WI38 (cell line): ENCODE measurements around the gene NDUFAB1.
"Not testable (repeated sequence)": the region's sequence is repeated elsewhere in the genome, so short reads cannot be mapped to it uniquely, and the experiment has no call there.

Experiments
- H3K4me3 ChIP-seq: 2 replicates; pipeline ENCODE4 v1.5.1; 2011; ENCODE audit warnings: low read depth, mild to moderate bottlenecking, control low read depth, low read length
- CTCF ChIP-seq: IDR thresholded peaks from 2 replicates; pipeline ENCODE4 v1.5.1; 2012; ENCODE audit warnings: low read depth, mild to moderate bottlenecking, control low read depth, low read length

NDUFAB1 gene

GRCh38 chr16:23549938-23550337 is 46.2 kb downstream of the NDUFAB1 start:
- TF ChIP-seq CTCF, result no peak

GRCh38 chr16:23544436-23544835 is 51.7 kb downstream of the NDUFAB1 start:
- no peak for TF ChIP-seq CTCF
- no peak overlapping the region for H3K4me3 ChIP-seq

More at GRCh38 chr16:23549938-23550337, 46.2 kb downstream of the NDUFAB1 start:
- no peak overlapping the region for H3K4me3 ChIP-seq

- not testable (repeated sequence) for H3K4me3 ChIP-seq
Measured at GRCh38 chr16:23540817-23541178, 55.3 kb downstream of the NDUFAB1 start.

GRCh38 chr16:23539984-23540816 is 55.9 kb downstream of the NDUFAB1 start:
- no peak for TF ChIP-seq CTCF
- H3K4me3 ChIP-seq, result no peak overlapping the region

- TF ChIP-seq CTCF, result no peak
- H3K4me3 ChIP-seq, result no peak overlapping the region
Measured at GRCh38 chr16:23538919-23539278, 57.2 kb downstream of the NDUFAB1 start.

- H3K4me3 ChIP-seq, result no peak overlapping the region
- no peak for TF ChIP-seq CTCF
Measured at GRCh38 chr16:23537390-23537789, 58.7 kb downstream of the NDUFAB1 start.

GRCh38 chr16:23535901-23536300 is 60.2 kb downstream of the NDUFAB1 start:
- TF ChIP-seq CTCF, result no peak
- no peak overlapping the region for H3K4me3 ChIP-seq
